SU-DHL-6 (cell line): Measurements from ENCODE around the gene RPS6KA4.
A peak's percentile ranks its signal among the peaks of the same experiment; 100 is the strongest.

Source experiments
- CTCF ChIP-seq: fragments of 200-600 bp; sonication (generic); IDR thresholded peaks from one replicate; pipeline ENCODE4 v1.5.1; 2017; ENCODE audit warnings: antibody characterized with exemption, mild to moderate bottlenecking, low read length, moderate library complexity; ENCODE audit not compliant: insufficient read depth, poor library complexity, severe bottlenecking
- EZH2phosphoT487 ChIP-seq: fragments of 200-600 bp; sonication (generic), shearing (Covaris generic); conservative IDR thresholded peaks from 2 replicates; pipeline ENCODE4 v1.6.1; 2018; ENCODE audit warnings: mild to moderate bottlenecking, antibody characterized with exemption, low read length, moderate library complexity, mixed read lengths

- TF ChIP-seq CTCF = peak; percentile 17
- TF ChIP-seq EZH2phosphoT487 = no peak
Observed at GRCh38 chr11:64356498-64357411, 2.2 kb upstream of the RPS6KA4 start.
